Activated naive CD4-positive, alpha-beta T cell treated with Interleukin-2 at 50 U/mL for 16 hours (primary cell): ENCODE data around the gene ANK2.
"Not testable (repeated sequence)": the region's sequence is repeated elsewhere in the genome, so short reads cannot be mapped to it uniquely, and the experiment has no call there.

ENCODE experiments used
- DNase-seq: peaks from one replicate; pipeline ENCODE4 v3.0.0-alpha.2; 2020

The ANK2 gene

GRCh38 chr4:113154281-113154680 is 104.8 kb downstream of the ANK2 start:
- DNase-seq: no peak

- DNase-seq: no peak
Observed at GRCh38 chr4:113157086-113157857, 107.8 kb downstream of the ANK2 start.

DNA sequence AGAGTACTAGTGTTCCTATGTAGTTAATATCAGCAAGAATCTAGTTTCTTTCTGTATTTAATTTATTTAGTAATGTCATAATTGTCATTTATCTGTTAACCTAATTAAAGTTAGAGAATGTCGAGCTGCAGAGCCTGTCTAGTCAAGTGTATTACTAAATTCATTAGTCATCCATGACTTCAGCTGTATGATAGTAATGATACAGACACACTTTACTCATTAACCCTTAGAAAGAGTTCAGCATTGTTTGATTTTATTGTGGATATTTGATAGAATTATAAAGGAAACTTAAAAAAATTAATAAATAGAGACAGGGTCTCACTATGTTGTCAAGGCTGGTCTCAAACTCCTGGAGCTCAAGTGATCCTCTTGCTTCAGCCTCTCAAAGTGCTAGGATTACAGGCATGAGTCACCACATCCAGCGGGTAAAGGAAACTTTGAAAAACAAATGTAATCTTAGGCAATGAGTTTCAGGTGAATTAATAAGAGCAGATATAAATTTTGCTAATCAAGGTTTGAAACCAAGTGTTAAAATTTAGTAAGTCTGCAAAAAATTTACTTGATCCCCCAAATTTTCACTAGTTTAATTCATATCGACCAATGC is 110.6 kb downstream of the ANK2 start:
- no peak for DNase-seq

DNA sequence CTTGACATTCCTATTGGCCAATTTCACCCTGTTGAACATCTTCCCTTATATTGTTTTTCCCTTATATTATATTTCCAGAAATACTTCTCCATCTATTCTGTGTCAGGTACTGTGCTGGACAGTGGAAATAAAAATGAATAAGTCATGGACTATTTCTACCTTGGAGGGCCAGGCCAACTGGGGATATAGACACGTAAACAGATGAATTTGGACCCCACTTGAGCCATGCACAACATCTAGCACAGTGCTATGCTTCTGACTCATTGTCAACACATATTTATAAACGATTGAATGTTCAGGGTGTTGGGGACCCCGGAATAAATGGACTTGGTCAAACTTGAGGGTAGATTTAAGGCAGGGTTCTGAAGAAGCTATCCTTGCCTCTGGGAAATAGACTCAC is 111.1 kb downstream of the ANK2 start:
- DNase-seq: no peak

- DNase-seq: no peak
Observed at GRCh38 chr4:113162089-113162488, 112.6 kb downstream of the ANK2 start.

DNA sequence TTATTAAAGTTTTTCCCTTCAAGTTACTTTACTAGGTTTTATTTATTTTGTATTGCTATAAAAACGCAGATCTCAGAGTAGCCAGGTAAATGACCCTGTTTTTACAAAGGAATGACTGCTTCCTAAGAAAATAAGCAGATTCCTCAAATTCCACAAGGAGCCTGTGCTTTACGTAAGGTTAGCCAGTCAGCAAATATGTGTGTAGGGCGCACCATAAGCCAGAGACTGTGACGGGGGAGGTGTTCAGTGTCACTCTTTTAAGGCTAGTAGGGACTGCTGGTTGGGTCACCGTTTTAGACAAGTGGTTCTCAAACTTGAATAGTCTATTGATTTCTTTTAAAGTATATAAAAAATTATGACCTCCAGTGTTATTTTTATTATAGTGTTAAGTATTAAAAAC is 119.9 kb downstream of the ANK2 start:
- no peak for DNase-seq

- DNase-seq: no peak
Observed at GRCh38 chr4:113170115-113170804, 120.8 kb downstream of the ANK2 start.

- no peak for DNase-seq
Observed at GRCh38 chr4:113170805-113171468, 121.5 kb downstream of the ANK2 start.

- no peak for DNase-seq
Observed at GRCh38 chr4:113173126-113173792, 123.8 kb downstream of the ANK2 start.

DNA sequence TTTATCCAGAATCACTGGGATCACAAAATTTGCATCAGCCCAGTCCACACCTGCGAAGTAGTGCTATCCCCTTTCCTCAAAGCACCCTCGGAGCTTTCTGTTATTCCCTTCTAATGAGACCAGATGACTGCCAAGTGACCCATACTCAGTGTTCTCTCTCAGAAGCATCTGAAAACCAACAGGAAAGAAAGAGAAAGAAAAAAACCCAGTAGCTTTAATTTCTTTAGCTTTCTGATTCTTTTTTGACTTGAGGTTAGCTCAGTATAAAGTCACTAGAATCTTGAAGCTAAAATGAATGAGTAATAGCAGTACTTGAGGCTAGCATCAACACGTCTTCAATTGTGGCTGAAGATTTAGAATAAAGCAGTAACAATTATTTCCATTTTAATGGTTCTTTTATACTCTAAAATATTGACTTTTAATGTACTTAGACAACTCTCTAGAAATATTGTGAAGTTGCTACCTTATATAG is 124.4 kb downstream of the ANK2 start:
- DNase-seq: no peak

GRCh38 chr4:113179091-113179490 is 129.6 kb downstream of the ANK2 start:
- DNase-seq: no peak

DNA sequence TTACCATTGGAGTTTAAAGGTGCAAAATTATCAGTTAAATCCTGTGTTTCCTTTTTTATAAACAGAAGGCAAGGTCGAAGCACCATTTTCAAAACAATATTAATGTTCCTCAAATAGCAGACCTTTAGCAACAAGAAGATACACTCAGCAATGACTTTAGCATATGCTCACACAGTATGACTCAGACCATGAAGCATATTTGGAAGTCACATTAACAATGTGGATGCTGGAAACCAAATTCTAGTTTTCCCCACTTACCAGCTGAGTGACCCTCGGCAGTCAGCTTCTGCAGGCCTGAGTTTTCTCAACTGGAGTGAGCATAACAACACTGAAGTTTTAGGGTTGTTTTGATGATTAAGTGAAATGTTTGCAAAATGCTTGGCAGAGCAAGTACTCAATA is 130.5 kb downstream of the ANK2 start:
- no peak for DNase-seq

GRCh38 chr4:113181289-113182007 is 132.0 kb downstream of the ANK2 start:
- DNase-seq: no peak

DNA sequence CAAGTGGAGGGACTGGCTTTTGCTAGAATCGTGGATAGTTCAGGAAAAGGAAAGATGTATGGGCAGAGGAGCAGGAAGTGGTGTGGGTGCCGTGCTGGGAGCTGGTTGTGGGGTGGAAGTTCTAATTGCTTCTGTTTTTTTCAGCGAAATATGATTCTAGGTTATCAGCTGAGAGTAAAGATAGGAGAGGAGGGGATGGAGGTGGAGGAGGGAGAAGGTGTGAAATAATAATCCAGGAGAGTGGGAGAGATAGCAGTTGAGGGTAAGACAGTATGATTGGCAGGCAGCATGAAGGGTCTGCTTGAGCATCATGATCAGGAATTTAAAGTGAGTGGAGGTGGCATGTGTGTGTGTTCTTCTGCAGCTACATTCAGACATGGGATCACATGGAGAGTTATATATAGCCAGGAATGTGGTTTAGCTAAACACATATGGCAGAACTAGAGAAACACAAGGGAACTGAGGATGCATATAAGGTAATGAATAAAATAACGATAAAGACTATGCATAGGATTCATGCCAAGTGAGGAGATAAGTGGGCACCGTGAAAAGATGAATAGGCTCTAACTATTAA is 133.7 kb downstream of the ANK2 start:
- DNase-seq: no peak

- DNase-seq: not testable (repeated sequence)
Observed at GRCh38 chr4:113186220-113186619, 136.8 kb downstream of the ANK2 start.

GRCh38 chr4:113186913-113187312 is 137.5 kb downstream of the ANK2 start:
- DNase-seq: no peak

GRCh38 chr4:113187358-113187757 is 137.9 kb downstream of the ANK2 start:
- DNase-seq: no peak

DNA sequence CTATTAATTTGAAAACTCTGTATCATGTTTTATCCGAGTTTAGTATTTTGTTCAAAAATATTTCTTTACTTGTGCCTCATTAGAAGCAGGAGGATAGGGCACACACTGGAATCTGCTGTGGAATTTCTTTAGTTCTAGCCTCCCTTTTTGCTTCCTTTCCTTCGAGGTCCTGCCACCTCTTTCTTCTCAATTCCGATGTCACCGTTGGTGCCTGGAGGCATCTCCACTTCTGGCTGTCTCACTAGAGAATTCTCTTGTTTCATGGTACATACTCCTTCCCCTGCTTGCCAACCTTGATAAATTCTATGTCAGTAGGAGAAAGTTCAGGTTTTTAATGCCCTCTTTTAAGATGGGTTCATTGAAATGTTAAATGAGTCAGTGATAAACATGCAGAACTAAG is 140.1 kb downstream of the ANK2 start:
- DNase-seq: no peak

GRCh38 chr4:113209153-113209552 is 159.7 kb downstream of the ANK2 start:
- no peak for DNase-seq

DNA sequence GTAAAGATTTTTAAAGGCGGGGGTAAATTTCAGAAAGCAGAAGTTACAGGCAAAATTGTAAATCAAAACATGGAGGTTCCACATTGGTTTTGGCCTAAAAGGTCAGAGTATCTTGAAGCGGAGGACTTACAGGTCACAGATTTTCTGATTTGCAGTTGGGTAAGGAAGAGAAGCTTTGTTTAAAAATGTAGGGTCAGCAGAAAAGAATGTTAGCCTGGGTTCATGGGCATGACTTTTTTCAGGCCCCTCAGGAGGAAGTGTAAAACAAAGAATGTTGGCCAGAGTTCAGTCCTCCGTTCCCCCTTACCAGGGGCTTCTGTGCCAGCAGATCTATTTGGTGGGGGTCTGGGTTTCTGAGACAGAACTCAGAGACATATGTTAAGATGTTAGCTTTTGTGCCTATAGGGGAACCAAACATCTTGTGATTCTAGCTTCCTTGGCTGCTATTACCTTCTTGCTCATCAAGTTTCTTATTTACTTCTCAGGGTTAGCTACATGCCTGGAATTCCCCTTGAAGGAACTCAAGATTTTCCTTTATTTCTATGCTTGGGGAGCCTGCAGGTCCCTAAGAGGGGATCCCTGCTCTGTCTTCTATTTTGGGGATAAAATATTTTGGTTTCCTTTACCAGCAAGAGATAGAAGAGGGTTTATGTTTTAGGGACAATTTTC is 160.3 kb downstream of the ANK2 start:
- DNase-seq: no peak

- no peak for DNase-seq
Observed at GRCh38 chr4:113212613-113213012, 163.2 kb downstream of the ANK2 start.
